NCI-H345 treated with DMSO at 0.1 percent for 48 hours (cell line): ENCODE data around the gene METAP2.
A peak's percentile ranks its signal among the peaks of the same experiment; 100 is the strongest.

ENCODE experiments used
- DNase-seq: peaks from one replicate; lab custom pipeline; 2025; ENCODE audit not compliant: unreplicated experiment; lab: John Stamatoyannopoulos, UW

The METAP2 gene

DNA sequence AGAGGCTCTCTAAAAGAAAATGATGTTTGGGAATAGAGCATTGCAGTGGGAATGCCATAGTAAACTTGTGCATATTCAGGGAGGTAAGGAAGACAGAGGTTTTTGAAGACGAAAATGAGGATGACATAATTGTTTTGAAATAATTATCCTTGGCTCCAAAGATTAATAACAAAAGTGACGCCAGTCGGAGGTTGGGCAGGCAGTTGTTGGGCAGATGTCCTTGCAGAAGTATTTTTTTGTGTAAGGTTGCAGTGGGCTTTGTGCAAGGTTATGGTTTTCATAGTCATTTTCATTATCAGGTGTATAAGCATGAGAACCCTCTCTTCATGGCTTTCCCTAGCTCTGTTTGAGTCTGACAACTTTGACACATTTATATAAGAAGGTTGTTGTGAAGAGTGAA is 35.3 kb downstream of the METAP2 start:
- no peak for DNase-seq

DNA sequence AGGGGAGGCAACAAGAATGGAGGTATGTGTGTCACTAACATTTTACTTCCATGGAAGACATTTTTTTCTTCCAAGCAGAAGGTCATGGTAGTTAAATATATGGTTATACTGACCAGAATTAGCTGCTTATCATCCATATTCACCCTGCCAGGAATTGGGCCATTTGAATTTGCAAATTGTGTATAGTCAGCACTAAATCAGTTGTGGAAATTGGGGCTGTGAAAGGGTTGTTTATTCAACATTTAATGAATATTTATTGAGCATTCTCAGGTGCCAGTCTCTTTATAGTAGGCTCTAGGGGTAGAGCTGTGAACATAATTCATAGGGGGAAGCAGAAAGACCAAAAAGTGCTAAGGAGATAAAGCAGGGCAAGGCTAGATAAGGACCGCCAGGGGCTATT is 38.0 kb downstream of the METAP2 start:
- no peak for DNase-seq

DNA sequence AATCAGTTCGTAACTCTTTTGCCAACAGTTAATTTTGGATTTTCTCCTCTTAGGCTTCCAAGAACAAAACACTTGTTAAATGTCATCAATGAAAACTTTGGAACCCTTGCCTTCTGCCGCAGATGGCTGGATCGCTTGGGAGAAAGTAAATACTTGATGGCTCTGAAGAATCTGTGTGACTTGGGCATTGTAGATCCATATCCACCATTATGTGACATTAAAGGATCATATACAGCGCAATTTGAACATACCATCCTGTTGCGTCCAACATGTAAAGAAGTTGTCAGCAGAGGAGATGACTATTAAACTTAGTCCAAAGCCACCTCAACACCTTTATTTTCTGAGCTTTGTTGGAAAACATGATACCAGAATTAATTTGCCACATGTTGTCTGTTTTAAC is 39.6 kb downstream of the METAP2 start:
- no peak for DNase-seq

DNA sequence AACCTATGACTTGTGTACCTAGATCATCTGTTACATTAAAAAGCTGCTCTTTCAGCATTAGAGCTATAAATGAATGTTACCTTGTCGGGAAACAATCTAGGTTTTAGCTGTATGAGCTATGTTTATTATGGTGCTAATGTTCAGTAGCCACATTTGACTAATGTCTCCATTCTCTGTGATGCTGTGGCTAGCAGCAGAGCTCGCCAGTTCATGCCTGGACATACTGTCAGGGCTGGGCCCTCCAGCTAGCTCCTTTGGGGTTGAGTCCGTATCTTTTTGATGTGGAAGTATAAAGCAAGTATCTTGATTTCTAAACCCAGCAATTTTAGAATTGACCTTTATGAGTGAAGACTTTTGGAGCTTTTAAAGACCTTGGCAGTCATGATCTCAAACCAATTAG is 41.2 kb downstream of the METAP2 start:
- no peak for DNase-seq

DNA sequence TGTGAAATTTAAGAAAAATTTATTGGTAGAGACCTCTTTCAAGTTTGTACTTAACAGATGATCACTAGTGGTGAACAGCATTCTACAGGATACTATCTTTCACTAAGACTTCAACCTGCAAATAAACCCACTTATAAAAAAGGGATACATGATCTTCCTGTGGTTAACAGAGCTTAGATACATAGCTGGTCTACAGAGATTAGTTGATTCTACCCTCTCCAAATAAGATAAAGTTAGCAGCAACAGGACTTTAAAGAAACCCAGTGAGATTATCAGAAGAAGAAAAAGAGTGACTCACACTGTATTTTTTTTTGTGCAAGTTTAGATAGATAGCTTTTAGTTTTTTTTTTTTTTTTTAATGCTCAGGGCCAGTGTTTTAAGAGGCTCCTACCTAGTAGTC is 42.8 kb downstream of the METAP2 start:
- no peak for DNase-seq

GRCh38 chr12:95517246-95517645 is 43.3 kb downstream of the METAP2 start:
- no peak for DNase-seq

DNA sequence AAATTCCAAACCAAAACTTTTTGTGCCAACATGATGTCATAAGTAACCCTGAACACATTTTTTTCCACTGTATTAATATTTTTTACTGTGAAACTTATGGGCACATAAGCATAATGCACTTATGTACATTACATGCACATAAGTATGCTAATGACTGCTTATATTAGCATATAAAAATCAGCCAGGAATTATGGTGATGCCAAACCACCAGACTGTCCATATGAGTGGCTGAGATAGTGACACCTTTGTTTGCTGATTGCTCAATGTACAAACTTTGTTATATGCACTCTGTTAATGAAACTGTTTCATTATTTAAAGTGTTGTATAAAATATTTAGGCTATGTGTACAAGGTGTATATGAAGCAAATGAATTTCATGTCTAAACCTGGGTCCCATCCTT is 45.0 kb downstream of the METAP2 start:
- no peak for DNase-seq

DNA sequence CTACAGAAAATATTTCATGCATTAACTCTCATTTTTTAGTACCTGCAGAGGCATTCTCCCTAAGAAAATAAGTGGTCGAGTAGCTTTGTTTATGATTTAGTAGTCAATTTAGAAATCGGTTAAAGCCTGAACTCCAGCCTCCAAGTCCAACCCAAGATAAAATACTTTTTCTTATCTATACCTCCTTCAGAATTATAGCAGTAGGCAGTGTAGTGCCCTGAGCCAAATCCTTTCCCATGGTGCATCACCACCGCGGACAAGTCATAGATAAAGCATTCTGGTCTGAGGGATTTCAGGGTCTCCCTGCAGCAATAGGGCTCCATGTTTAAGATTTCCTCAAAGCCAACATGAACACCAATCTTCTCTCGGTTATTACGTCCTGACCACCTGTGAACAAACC is 46.9 kb downstream of the METAP2 start:
- no peak for DNase-seq

DNA sequence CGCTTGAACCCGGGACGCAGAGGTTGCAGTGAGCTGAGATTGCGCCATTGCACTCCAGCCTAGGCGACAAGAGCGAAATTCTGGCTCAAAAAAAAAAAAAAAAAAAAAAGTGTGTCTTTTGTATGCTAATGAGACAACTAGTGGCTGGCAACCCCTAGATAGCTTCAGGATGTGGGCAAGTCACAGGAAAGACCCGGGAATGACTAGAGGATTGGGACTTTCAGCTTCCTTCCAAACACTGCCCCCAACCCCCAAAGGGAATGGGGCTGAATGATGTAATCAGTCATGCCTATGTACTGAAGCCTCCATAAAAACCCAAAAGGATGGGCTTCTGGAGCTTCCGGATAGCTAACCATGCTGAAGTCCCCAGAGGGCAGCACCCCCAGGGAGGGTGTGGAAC is 48.7 kb downstream of the METAP2 start:
- no peak for DNase-seq

- no peak for DNase-seq
Observed at GRCh38 chr12:95528431-95528830, 54.5 kb downstream of the METAP2 start.

DNA sequence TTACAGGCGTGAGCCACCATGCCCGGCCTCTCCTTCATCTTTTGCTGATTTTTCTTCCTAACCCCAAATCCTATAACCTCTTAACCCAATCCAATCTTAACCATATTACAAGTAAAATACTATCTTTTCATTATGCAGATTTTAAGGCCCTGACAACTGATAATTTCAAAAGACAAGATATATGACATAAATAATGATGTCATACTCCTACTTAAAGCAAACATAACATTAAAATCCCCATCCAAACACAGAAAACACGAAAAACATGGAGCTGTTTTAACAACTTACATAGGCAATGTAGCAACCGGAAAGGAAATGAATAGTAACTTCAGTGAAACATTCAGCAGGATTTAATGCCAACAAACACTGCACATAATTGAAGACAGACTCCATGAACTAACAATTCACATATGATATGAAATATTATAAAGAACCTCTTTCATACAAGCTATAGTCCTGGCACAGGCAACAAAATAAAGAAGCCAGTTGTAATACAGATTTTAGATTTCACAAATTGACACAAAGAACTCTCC is 55.8 kb downstream of the METAP2 start:
- DNase-seq = no peak

- no peak for DNase-seq
Observed at GRCh38 chr12:95532851-95533250, 58.9 kb downstream of the METAP2 start.

DNA sequence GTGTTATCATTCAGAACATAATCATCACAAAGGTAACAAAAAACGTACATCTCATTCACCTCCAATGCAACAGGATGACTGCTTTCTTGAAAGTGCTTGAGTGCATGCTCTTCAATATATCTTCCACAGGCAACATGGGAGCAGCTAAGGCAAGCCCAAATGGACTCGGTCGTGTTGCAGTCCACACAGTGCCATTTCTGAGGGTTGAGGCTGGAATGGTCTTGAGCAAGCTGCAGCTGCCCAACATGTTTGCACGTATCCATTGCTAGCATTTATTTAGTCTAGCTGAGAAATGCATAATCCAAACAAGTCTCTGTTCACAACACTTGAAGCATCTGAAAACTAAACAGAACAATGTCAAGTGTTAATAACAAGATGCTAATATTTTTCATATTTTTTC is 60.0 kb downstream of the METAP2 start:
- no peak for DNase-seq

DNA sequence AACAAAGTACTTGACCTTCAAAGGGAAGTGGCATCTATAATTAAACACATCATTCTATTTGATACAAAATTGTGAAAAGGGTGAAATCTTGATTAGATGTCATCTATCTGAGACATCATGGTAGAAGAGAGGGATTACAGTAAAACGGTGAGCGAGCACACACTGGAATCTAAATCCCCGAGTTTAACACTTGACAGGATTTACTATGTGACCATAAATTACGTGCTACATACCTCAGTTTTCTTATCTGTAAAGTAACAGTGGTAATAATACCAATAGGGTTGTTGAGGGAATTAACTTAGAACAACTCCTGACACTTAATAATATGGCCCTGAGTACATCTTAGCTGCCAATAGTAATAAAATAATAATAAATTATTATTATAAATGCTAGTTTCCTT is 64.1 kb downstream of the METAP2 start:
- no peak for DNase-seq

DNA sequence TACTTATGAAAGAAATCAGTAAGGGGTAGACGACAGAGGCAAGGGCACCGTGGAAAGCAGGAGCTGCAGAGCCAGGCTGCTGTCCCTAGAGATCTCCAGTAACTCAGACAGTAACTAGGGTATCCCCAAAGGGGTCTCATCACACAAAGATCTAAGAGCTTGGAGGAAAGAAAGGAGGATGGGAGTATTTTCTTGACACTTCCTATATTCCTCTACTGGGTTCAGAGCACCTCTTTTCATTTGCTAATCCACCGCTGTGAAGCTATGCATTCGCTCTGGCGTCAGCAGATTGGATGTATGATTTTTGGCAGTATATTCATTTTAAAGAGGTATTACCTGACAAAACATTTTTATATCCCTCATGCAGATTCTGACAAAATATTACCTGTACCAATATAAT is 64.7 kb downstream of the METAP2 start:
- no peak for DNase-seq

DNA sequence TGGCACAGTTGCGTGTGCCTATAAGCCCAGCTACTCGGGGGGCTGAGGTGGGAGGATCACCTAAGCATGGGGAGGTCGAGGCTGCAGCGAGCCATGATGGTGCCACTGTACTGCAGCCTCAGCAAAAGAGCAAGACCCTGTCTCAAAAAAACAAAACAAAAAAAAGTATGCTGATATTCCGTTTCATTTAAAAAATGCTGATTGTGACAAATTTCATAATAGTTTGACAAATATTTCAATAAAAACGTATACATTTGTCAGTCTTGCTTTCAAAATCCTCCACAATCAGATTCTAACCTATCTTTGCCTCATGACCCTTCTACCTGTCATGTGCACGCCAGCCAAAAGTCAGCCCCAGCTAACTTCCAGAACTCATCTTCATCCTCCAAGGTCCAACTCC is 67.5 kb downstream of the METAP2 start:
- DNase-seq = no peak

DNA sequence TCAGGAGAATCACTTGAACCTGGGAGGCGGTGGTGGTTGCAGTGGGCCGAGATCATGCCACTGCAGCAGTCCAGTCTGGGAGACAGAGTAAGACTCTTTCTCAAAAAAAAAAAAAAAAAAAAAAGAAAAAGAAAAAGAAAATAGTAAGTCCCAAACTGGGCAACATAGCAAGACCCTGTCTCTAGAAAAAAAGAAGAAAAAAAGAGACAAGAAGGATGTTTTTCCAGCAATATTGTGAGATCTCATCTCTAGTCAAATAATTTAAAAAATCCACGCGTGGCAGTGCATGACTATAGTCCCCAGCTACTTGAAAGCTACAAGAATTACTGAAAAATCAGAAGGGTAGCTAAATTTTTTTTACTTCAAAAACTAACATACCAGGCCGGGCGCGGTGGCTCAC is 69.4 kb downstream of the METAP2 start:
- no peak for DNase-seq

DNA sequence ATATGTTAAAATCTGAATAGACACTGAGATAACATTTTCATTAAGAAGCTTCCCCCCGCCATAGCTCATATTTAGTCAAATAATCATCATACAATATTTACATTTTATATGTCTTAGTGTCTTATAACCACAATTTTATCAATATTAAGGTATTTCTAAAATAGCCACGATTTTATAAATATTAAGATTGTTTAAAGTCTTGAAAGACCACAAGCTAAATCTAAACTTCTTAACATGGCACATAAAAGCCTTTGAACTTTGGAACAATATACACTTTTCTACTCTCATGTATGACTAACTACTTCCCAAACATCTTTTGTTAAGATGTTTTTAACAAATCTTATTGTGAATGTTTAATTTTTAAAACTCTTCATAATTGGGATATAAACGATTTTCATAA is 70.8 kb downstream of the METAP2 start:
- DNase-seq = no peak

- DNase-seq = no peak
Observed at GRCh38 chr12:95545303-95545702, 71.4 kb downstream of the METAP2 start.

- peak; percentile 57 for DNase-seq
Observed at GRCh38 chr12:95545731-95546490, 72.0 kb downstream of the METAP2 start.

DNA sequence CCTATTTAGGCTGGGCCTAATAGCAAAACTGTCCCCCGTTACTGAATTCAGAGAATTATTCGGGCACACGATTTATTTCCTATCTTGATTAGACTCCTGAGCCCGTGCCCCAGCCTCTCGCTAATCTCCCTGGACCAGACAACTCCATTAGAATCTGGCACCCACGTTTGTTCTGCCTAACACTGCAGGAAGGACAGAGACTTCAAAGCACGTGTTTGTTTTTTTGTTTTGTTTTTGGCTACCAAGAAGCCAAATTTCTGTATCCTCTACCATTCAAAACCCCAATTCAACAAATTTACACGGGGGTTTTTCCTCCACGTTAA is 72.5 kb downstream of the METAP2 start:
- DNase-seq = no peak

GRCh38 chr12:95547522-95548055 is 73.6 kb downstream of the METAP2 start:
- DNase-seq = no peak

- DNase-seq = no peak
Observed at GRCh38 chr12:95548056-95548538, 74.1 kb downstream of the METAP2 start.
